Measurements from ENCODE around the gene LRRC7. TPM values are rescaled to one million over a fixed set of nuclear protein-coding genes. Genes with fewer than 3 reads are reported as not detected.

LRRC7 gene
- polyA plus RNA-seq, 1 donor from 2014 or later = 141 TPM

DNA sequence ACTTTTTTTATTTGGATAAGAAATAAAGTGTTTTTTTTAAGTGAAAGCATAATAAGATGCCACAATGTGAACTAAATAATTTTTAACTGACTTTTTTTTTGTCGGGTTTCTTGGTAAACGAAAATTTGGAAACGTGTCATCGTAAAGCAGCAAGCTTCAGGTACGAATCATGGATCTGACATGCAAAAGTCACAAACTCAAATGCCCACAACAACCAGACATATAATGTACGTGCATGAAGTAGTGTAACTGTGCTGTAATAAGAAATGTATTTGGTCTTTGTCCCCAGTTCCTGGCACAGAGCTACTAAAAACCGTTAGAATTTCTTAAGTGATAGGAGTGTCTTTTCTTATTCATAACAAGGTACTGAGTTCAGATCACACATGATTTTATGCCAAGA is 44.3 kb upstream of the LRRC7 start:
- Histone ChIP-seq H3K4me3 (ENCODE audit: low read length) (no peak overlapping the region), H3K79me2 (replicated peaks; ENCODE audit: insufficient read depth, low read length) (no peaks in the 10 kb centered on the region), H3K4me2 (ENCODE audit: low read length) (no peak overlapping the region), H3F3A (ENCODE audit: insufficient read depth, low read length, poor library complexity, severe bottlenecking) (no peaks in the 10 kb centered on the region), H3K9me3 (ENCODE audit: low read length) (no peaks in the 10 kb centered on the region), H3K36me3 (ENCODE audit: insufficient read depth, low read length) (no peaks in the 10 kb centered on the region), H3K27ac (ENCODE audit: low read length) (no peak overlapping the region), H4K20me1 (ENCODE audit: insufficient read depth) (no peaks in the 10 kb centered on the region), H3K9me2 (ENCODE audit: insufficient read depth, low read length) (no peaks in the 10 kb centered on the region), H3K27me3 (ENCODE audit: insufficient read depth, low read depth, low read length) (no peaks in the 10 kb centered on the region), H2AFZ (ENCODE audit: low read depth, low read length) (no peak overlapping the region), H3K9ac (ENCODE audit: low read length) (no peak overlapping the region)
- no peak for TF ChIP-seq POLR2AphosphoS5 (IDR thresholded peaks at IDR 0.05)
- TF ChIP-seq EP300 (conservative IDR thresholded peaks at IDR 0.05; ENCODE audit: poor library complexity, severe bottlenecking) = no peak
- no peak for TF ChIP-seq MXI1 (conservative IDR thresholded peaks at IDR 0.05; ENCODE audit: poor library complexity, severe bottlenecking)
- TF ChIP-seq, protein P1, sequence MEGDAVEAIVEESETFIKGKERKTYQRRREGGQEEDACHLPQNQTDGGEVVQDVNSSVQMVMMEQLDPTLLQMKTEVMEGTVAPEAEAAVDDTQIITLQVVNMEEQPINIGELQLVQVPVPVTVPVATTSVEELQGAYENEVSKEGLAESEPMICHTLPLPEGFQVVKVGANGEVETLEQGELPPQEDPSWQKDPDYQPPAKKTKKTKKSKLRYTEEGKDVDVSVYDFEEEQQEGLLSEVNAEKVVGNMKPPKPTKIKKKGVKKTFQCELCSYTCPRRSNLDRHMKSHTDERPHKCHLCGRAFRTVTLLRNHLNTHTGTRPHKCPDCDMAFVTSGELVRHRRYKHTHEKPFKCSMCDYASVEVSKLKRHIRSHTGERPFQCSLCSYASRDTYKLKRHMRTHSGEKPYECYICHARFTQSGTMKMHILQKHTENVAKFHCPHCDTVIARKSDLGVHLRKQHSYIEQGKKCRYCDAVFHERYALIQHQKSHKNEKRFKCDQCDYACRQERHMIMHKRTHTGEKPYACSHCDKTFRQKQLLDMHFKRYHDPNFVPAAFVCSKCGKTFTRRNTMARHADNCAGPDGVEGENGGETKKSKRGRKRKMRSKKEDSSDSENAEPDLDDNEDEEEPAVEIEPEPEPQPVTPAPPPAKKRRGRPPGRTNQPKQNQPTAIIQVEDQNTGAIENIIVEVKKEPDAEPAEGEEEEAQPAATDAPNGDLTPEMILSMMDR (IDR thresholded peaks at IDR 0.05; ENCODE audit: poor library complexity, severe bottlenecking) = no peak
- TF ChIP-seq SMC3 (conservative IDR thresholded peaks at IDR 0.05; ENCODE audit: poor library complexity) = no peak
- TF ChIP-seq TAF1 (IDR thresholded peaks at IDR 0.05; ENCODE audit: low read depth) = no peak
- no peak for TF ChIP-seq EZH2 (IDR thresholded peaks at IDR 0.05; ENCODE audit: borderline replicate concordance, insufficient read depth, low read length, poor library complexity, severe bottlenecking)
- TF ChIP-seq, protein P2, sequence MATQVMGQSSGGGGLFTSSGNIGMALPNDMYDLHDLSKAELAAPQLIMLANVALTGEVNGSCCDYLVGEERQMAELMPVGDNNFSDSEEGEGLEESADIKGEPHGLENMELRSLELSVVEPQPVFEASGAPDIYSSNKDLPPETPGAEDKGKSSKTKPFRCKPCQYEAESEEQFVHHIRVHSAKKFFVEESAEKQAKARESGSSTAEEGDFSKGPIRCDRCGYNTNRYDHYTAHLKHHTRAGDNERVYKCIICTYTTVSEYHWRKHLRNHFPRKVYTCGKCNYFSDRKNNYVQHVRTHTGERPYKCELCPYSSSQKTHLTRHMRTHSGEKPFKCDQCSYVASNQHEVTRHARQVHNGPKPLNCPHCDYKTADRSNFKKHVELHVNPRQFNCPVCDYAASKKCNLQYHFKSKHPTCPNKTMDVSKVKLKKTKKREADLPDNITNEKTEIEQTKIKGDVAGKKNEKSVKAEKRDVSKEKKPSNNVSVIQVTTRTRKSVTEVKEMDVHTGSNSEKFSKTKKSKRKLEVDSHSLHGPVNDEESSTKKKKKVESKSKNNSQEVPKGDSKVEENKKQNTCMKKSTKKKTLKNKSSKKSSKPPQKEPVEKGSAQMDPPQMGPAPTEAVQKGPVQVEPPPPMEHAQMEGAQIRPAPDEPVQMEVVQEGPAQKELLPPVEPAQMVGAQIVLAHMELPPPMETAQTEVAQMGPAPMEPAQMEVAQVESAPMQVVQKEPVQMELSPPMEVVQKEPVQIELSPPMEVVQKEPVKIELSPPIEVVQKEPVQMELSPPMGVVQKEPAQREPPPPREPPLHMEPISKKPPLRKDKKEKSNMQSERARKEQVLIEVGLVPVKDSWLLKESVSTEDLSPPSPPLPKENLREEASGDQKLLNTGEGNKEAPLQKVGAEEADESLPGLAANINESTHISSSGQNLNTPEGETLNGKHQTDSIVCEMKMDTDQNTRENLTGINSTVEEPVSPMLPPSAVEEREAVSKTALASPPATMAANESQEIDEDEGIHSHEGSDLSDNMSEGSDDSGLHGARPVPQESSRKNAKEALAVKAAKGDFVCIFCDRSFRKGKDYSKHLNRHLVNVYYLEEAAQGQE (IDR thresholded peaks at IDR 0.05; ENCODE audit: borderline replicate concordance) = no peak
- TF ChIP-seq RAD21 (conservative IDR thresholded peaks at IDR 0.05) = no peak

DNA sequence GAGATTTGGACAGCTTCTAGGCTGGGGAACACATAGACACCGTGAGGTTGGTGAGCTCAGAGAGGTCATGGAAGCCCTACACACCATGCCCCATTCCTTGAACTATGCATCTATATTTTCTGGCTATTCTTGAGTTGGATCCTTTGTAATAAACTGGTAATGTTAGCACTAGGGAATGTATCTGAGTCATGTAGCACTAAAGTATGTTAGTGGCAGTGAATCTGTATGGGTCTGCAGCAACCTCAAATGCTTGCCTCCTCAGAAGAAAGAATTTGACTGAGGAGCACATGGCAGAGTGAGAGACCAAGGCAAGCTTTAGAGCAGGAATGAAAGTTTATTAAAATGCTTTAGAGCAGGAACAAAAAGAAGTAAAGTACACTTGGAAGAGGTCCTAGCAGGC is 43.7 kb upstream of the LRRC7 start:
- H3K27me3 ChIP-seq (ENCODE audit: insufficient read depth, low read depth, low read length) = no peaks in the 10 kb centered on the region
- no peak overlapping the region for H2AFZ ChIP-seq (ENCODE audit: low read depth, low read length)
- TF ChIP-seq EP300 (conservative IDR thresholded peaks at IDR 0.05; ENCODE audit: poor library complexity, severe bottlenecking) = no peak
- no peak for TF ChIP-seq TAF1 (IDR thresholded peaks at IDR 0.05; ENCODE audit: low read depth)
- TF ChIP-seq MXI1 (conservative IDR thresholded peaks at IDR 0.05; ENCODE audit: poor library complexity, severe bottlenecking) = no peak
- TF ChIP-seq, protein P1 (IDR thresholded peaks at IDR 0.05; ENCODE audit: poor library complexity, severe bottlenecking) = no peak
- TF ChIP-seq, protein P2 (IDR thresholded peaks at IDR 0.05; ENCODE audit: borderline replicate concordance) = no peak
- no peak overlapping the region for H3K9ac ChIP-seq (ENCODE audit: low read length)
- H3K9me2 ChIP-seq (ENCODE audit: insufficient read depth, low read length) = no peaks in the 10 kb centered on the region
- H3K4me3 ChIP-seq (ENCODE audit: low read length) = no peak overlapping the region
- no peaks in the 10 kb centered on the region for H3F3A ChIP-seq (ENCODE audit: insufficient read depth, low read length, poor library complexity, severe bottlenecking)
- no peaks in the 10 kb centered on the region for H3K36me3 ChIP-seq (ENCODE audit: insufficient read depth, low read length)
- no peaks in the 10 kb centered on the region for H4K20me1 ChIP-seq (ENCODE audit: insufficient read depth)
- no peak overlapping the region for H3K4me2 ChIP-seq (ENCODE audit: low read length)
- H3K27ac ChIP-seq (ENCODE audit: low read length) = no peak overlapping the region
- H3K79me2 ChIP-seq (replicated peaks; ENCODE audit: insufficient read depth, low read length) = no peaks in the 10 kb centered on the region
- no peaks in the 10 kb centered on the region for H3K9me3 ChIP-seq (ENCODE audit: low read length)

Data from neural cell (in vitro differentiated cells).